ENCODE measurements around the gene STRADA. TPM values are rescaled to one million over a fixed set of nuclear protein-coding genes. Genes with fewer than 3 reads are reported as not detected.
A peak's percentile ranks its signal among the peaks of the same experiment; 100 is the strongest.

STRADA gene
- total and polyA plus RNA-seq, 5 donors, result 22.0 to 26.8 (median 25.1) TPM

GRCh38 chr17:63774141-63774968 is 32.8 kb upstream of the STRADA start, which contains the start of gene DDX42:
DDX42 (plus strand) TSS chr17:63774170; CDS start chr17:63787050, 12,880 bp downstream.
- peak within 1 kb of the TSS; percentile 82 for H3K4me3 ChIP-seq (ENCODE audit: low read length)
- H3K27ac ChIP-seq (ENCODE audit: low read length), result peak within 1 kb of the TSS; percentile 94
- ATAC-seq (peak; percentile 5 to 33), DNase-seq (peak; percentile 91 to 96 (median 95))
- WGBS, result under 1% methylated on average over 65 of the region's 67 CpGs
- intact Hi-C loops (cut with DNase I), result no loop called here
- no peaks in the 10 kb centered on the region for H3K9me3 ChIP-seq (ENCODE audit: control insufficient read depth, low read length)
- peaks cover 4% of the 10 kb centered on the region for H3K4me1 ChIP-seq (ENCODE audit: control insufficient read depth, insufficient read depth, low read length)
- H3K27me3 ChIP-seq (ENCODE audit: control insufficient read depth, insufficient read depth), result no peaks in the 10 kb centered on the region

- peak within 1 kb of the TSS; percentile 82 for H3K4me3 ChIP-seq (ENCODE audit: low read length)
- peaks cover 4% of the 10 kb centered on the region for H3K4me1 ChIP-seq (ENCODE audit: control insufficient read depth, insufficient read depth, low read length)
- DNase-seq (peak; percentile 99), ATAC-seq (peak; percentile 95 to 98)
- intact Hi-C loops (cut with DNase I), result no loop called here
- WGBS, result under 1% methylated on average over 74 of the region's 74 CpGs
- H3K9me3 ChIP-seq (ENCODE audit: control insufficient read depth, low read length), result no peaks in the 10 kb centered on the region
- peak within 1 kb of the TSS; percentile 94 for H3K27ac ChIP-seq (ENCODE audit: low read length)
- H3K27me3 ChIP-seq (ENCODE audit: control insufficient read depth, insufficient read depth), result no peaks in the 10 kb centered on the region
These were observed 31.9 kb upstream of the STRADA start, which contains the start of gene CCDC47 for GRCh38 chr17:63773272-63774140. CCDC47 (minus strand) TSS chr17:63773597; CDS start chr17:63766175, 7,422 bp downstream.

- H3K9me3 ChIP-seq (ENCODE audit: control insufficient read depth, low read length), result no peaks in the 10 kb centered on the region
- WGBS, result 4% methylated on average over 7 of the region's 7 CpGs
- H3K27ac ChIP-seq (ENCODE audit: low read length), result peak overlapping the region; percentile 91
- DNase-seq (no peak), ATAC-seq (no peak)
- intact Hi-C loops (cut with DNase I), result no loop called here
- H3K4me1 ChIP-seq (ENCODE audit: control insufficient read depth, insufficient read depth, low read length), result peaks cover 4% of the 10 kb centered on the region
- peak overlapping the region; percentile 80 for H3K4me3 ChIP-seq (ENCODE audit: low read length)
- no peaks in the 10 kb centered on the region for H3K27me3 ChIP-seq (ENCODE audit: control insufficient read depth, insufficient read depth)
These were observed 31.2 kb upstream of the STRADA start for GRCh38 chr17:63772801-63773271.

- H3K27me3 ChIP-seq (ENCODE audit: control insufficient read depth, insufficient read depth), result no peaks in the 10 kb centered on the region
- peak overlapping the region; percentile 13 for H3K27ac ChIP-seq (ENCODE audit: low read length)
- no peaks in the 10 kb centered on the region for H3K9me3 ChIP-seq (ENCODE audit: control insufficient read depth, low read length)
- WGBS, result 77% methylated on average over 7 of the region's 7 CpGs
- DNase-seq (no peak), ATAC-seq (no peak)
- H3K4me3 ChIP-seq (ENCODE audit: low read length), result no peak overlapping the region
- intact Hi-C loops (cut with DNase I), result no loop called here
- peaks cover 2% of the 10 kb centered on the region for H3K4me1 ChIP-seq (ENCODE audit: control insufficient read depth, insufficient read depth, low read length)
These were observed 26.8 kb upstream of the STRADA start for GRCh38 chr17:63768433-63768832.

- Histone ChIP-seq H3K27ac (ENCODE audit: low read length) (no peak overlapping the region), H3K4me3 (ENCODE audit: low read length) (no peak overlapping the region), H3K27me3 (ENCODE audit: control insufficient read depth, insufficient read depth) (no peaks in the 10 kb centered on the region), H3K9me3 (ENCODE audit: control insufficient read depth, low read length) (no peaks in the 10 kb centered on the region), H3K4me1 (ENCODE audit: control insufficient read depth, insufficient read depth, low read length) (peaks cover 2% of the 10 kb centered on the region)
- intact Hi-C loops (cut with DNase I), result no loop called here
- no peak for ATAC-seq
- DNase-seq, result no peak
These were observed 25.2 kb upstream of the STRADA start for GRCh38 chr17:63766754-63767153.

- intact Hi-C loops (cut with DNase I), result no loop called here
- no peak overlapping the region for H3K27ac ChIP-seq (ENCODE audit: low read length)
- no peak overlapping the region for H3K4me3 ChIP-seq (ENCODE audit: low read length)
- H3K27me3 ChIP-seq (ENCODE audit: control insufficient read depth, insufficient read depth), result no peaks in the 10 kb centered on the region
- ATAC-seq (no peak), DNase-seq (no peak)
- WGBS, result 65% methylated on average over 4 of the region's 4 CpGs
- H3K4me1 ChIP-seq (ENCODE audit: control insufficient read depth, insufficient read depth, low read length), result no peaks in the 10 kb centered on the region
- H3K9me3 ChIP-seq (ENCODE audit: control insufficient read depth, low read length), result no peaks in the 10 kb centered on the region
These were observed 23.1 kb upstream of the STRADA start for GRCh38 chr17:63764716-63765115.

GRCh38 chr17:63762161-63763078 is 20.8 kb upstream of the STRADA start:
- WGBS, result 80% methylated on average over 5 of the region's 5 CpGs
- Histone ChIP-seq H3K27me3 (ENCODE audit: control insufficient read depth, insufficient read depth) (no peaks in the 10 kb centered on the region), H3K4me1 (ENCODE audit: control insufficient read depth, insufficient read depth, low read length) (no peaks in the 10 kb centered on the region), H3K9me3 (ENCODE audit: control insufficient read depth, low read length) (no peaks in the 10 kb centered on the region), H3K27ac (ENCODE audit: low read length) (no peak overlapping the region), H3K4me3 (ENCODE audit: low read length) (no peak overlapping the region)
- intact Hi-C loops (cut with DNase I), result no loop called here
- ATAC-seq, result peak in 1 of 2 donors; percentile 52
- DNase-seq, result no peak

GRCh38 chr17:63760771-63761539 is 19.4 kb upstream of the STRADA start:
- no peak for DNase-seq
- H3K4me1 ChIP-seq (ENCODE audit: control insufficient read depth, insufficient read depth, low read length), result no peaks in the 10 kb centered on the region
- 86% methylated on average over 10 of the region's 10 CpGs for WGBS
- no peak for ATAC-seq
- no peaks in the 10 kb centered on the region for H3K27me3 ChIP-seq (ENCODE audit: control insufficient read depth, insufficient read depth)
- H3K4me3 ChIP-seq (ENCODE audit: low read length), result no peak overlapping the region
- no peaks in the 10 kb centered on the region for H3K9me3 ChIP-seq (ENCODE audit: control insufficient read depth, low read length)
- no peak overlapping the region for H3K27ac ChIP-seq (ENCODE audit: low read length)
- intact Hi-C loops (cut with DNase I), result no loop called here

GRCh38 chr17:63758428-63758827 is 16.8 kb upstream of the STRADA start:
- H3K27me3 ChIP-seq (ENCODE audit: control insufficient read depth, insufficient read depth), result no peaks in the 10 kb centered on the region
- no peak for ATAC-seq
- H3K27ac ChIP-seq (ENCODE audit: low read length), result no peak overlapping the region
- intact Hi-C loops (cut with DNase I), result no loop called here
- WGBS, result 87% methylated on average over 2 of the region's 2 CpGs
- DNase-seq, result no peak
- no peaks in the 10 kb centered on the region for H3K4me1 ChIP-seq (ENCODE audit: control insufficient read depth, insufficient read depth, low read length)
- no peaks in the 10 kb centered on the region for H3K9me3 ChIP-seq (ENCODE audit: control insufficient read depth, low read length)
- no peak overlapping the region for H3K4me3 ChIP-seq (ENCODE audit: low read length)

GRCh38 chr17:63754046-63754445 is 12.4 kb upstream of the STRADA start:
- Histone ChIP-seq H3K4me1 (ENCODE audit: control insufficient read depth, insufficient read depth, low read length) (no peaks in the 10 kb centered on the region), H3K27ac (ENCODE audit: low read length) (no peak overlapping the region), H3K9me3 (ENCODE audit: control insufficient read depth, low read length) (no peaks in the 10 kb centered on the region), H3K4me3 (ENCODE audit: low read length) (no peak overlapping the region), H3K27me3 (ENCODE audit: control insufficient read depth, insufficient read depth) (no peaks in the 10 kb centered on the region)
- intact Hi-C loops (cut with DNase I), result no loop called here
- ATAC-seq (no peak), DNase-seq (no peak)
- 95% methylated on average over 3 of the region's 3 CpGs for WGBS
